Pons (tissue), 1 donor: ENCODE results near the gene METTL17.
"Not testable (repeated sequence)": the region's sequence is repeated elsewhere in the genome, so short reads cannot be mapped to it uniquely, and the experiment has no call there.

ENCODE experiments used
- DNase-seq: peaks from one replicate; pipeline ENCODE4 v3.0.0-alpha.2; 2016; ENCODE audit warnings: low spot score

Gene METTL17

GRCh38 chr14:20997115-20997514 lies 7.3 kb downstream of the METTL17 start:
- DNase-seq, result no peak

- no peak for DNase-seq
Observed at GRCh38 chr14:20997564-20997963, 7.8 kb downstream of the METTL17 start.

- no peak for DNase-seq
Observed at GRCh38 chr14:20998139-20998538, 8.4 kb downstream of the METTL17 start.

- no peak for DNase-seq
Observed at GRCh38 chr14:20998674-20999366, 9.0 kb downstream of the METTL17 start, which contains the start of gene SLC39A2. Gene SLC39A2, plus strand, starts transcription at chr14:20999293. Its CDS starts 154 bp downstream, at chr14:20999447.

GRCh38 chr14:20999591-20999990 lies 9.8 kb downstream of the METTL17 start:
- no peak for DNase-seq

GRCh38 chr14:21001218-21001617 lies 11.4 kb downstream of the METTL17 start:
- DNase-seq, result no peak

GRCh38 chr14:21003788-21004346 lies 14.1 kb downstream of the METTL17 start:
- no peak for DNase-seq

- DNase-seq, result not testable (repeated sequence)
Observed at GRCh38 chr14:21009721-21010120, 19.9 kb downstream of the METTL17 start.

GRCh38 chr14:21011136-21011535 lies 21.4 kb downstream of the METTL17 start:
- no peak for DNase-seq

GRCh38 chr14:21014761-21015190 lies 25.0 kb downstream of the METTL17 start:
- DNase-seq, result peak; percentile 98

- peak; percentile 39 for DNase-seq
Observed at GRCh38 chr14:21015312-21015711, 25.5 kb downstream of the METTL17 start.

GRCh38 chr14:21016413-21017190 lies 26.8 kb downstream of the METTL17 start:
- DNase-seq, result no peak

- DNase-seq, result no peak
Observed at GRCh38 chr14:21017528-21018245, 27.9 kb downstream of the METTL17 start.

GRCh38 chr14:21018286-21018685 lies 28.5 kb downstream of the METTL17 start:
- no peak for DNase-seq

GRCh38 chr14:21018781-21019180 lies 29.0 kb downstream of the METTL17 start:
- DNase-seq, result no peak

- no peak for DNase-seq
Observed at GRCh38 chr14:21019366-21019765, 29.6 kb downstream of the METTL17 start.

- no peak for DNase-seq
Observed at GRCh38 chr14:21020977-21021545, 31.3 kb downstream of the METTL17 start.

- DNase-seq, result no peak
Observed at GRCh38 chr14:21022686-21023085, 32.9 kb downstream of the METTL17 start.

- peak; percentile 63 for DNase-seq
Observed at GRCh38 chr14:21023174-21023573, 33.4 kb downstream of the METTL17 start.

- DNase-seq, result peak; percentile 31
Observed at GRCh38 chr14:21023817-21024584, 34.2 kb downstream of the METTL17 start.
